Stimulated activated effector memory CD8-positive, alpha-beta T cell treated with anti-CD3 and anti-CD28 coated beads, Interleukin-12 subunit alpha, Interleukin-12 subunit beta, amount 100 ng/mL, for 72 hours (primary cell): ENCODE data around the gene C19orf18.

Experiments used
- ATAC-seq: fragments of 150-1000 bp; cut with Tn5 transposase; 2 replicates; pipeline ENCODE4 v1.10.0; 2021
- DNase-seq, 2 donors: peaks; one replicate each; pipeline ENCODE4 v3.0.0; 2021 to 2022; ENCODE audit warnings: low spot score in 2 of 2
- H3K27ac Mint-ChIP-seq: one replicate; pipeline ENCODE4 v1.8.0; 2022; ENCODE audit warnings: mild to moderate bottlenecking, mixed read lengths
- H3K36me3 Mint-ChIP-seq: one replicate; pipeline ENCODE4 v1.8.0; 2022; ENCODE audit warnings: mild to moderate bottlenecking, mixed read lengths
- H3K4me1 Mint-ChIP-seq: one replicate; pipeline ENCODE4 v1.8.0; 2022; ENCODE audit warnings: mixed read lengths
- H3K4me3 Mint-ChIP-seq: one replicate; pipeline ENCODE4 v1.8.0; 2022; ENCODE audit warnings: mild to moderate bottlenecking, mixed read lengths
- H3K9me3 Mint-ChIP-seq: one replicate; pipeline ENCODE4 v1.8.0; 2022; ENCODE audit warnings: mixed read lengths

The C19orf18 gene

DNA sequence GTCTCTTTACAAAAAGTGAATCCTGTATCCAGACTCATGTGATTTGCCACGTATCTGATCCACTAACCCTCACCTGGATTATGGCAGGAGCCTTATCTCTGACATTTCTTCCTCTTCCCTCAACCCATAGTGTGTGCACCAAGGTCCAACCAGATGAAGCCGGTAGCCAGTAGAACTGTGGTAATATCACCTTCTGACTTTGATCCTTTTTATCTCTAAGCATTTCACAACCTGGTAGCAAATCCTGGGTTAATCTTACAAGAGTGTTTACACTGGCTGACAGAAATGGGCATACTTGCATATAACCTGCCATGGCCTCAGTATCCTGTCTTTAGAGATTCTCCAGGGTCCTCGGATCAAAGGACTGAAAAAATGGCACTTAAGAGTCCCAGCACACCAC lies 59.8 kb downstream of the C19orf18 start:
- peak overlapping the region; percentile 92 for H3K4me3 Mint-ChIP-seq
- DNase-seq (no peak), ATAC-seq (no peak)
- peaks cover 29% of the 10 kb centered on the region for H3K4me1 Mint-ChIP-seq
- H3K9me3 Mint-ChIP-seq: peaks cover 21% of the 10 kb centered on the region
- peaks cover 46% of the 10 kb centered on the region for H3K36me3 Mint-ChIP-seq
- H3K27ac Mint-ChIP-seq: no peak overlapping the region
